ENCODE data around the gene NRP2. TPM values are rescaled to one million over a fixed set of nuclear protein-coding genes. Genes with fewer than 3 reads are reported as not detected.

NRP2 gene
- total RNA-seq, 1 experiment from 2014 or later: 1.2 TPM

DNA sequence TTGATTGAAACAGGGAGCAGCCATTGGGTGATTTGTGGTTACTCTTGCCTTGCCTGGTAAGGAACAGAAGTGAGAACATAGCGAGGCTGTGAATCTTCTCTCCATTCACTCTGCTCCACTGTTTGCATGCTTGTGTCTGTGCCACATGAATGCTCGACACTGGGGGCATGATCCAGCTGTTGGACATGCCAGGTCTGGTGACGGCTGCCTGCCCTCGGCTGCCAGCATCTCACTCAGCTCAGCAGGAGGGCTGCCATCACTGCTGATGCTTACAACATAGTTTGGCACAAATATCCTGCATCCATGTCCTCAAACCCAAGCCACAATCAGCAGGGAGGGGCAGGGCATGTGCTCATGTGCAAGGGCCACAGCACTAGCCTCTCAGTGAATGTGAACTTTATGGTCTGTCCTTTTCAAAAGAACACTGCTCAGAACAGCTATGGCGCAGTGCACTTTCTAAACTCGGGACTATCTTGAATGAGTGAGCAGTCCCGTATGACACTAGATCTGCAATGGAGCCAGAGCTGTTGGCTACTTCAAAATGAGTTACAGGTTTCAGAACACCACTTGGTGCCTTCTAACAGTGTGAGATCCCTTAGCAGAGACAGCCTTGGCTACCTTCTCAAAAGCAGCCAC is 126.3 kb downstream of the NRP2 start:
- DNase-seq (ENCODE audit: low read depth, low spot score) (no peak), ATAC-seq (no peak)
- no TSS peak for BruUV-seq (replicated peaks)
- Histone ChIP-seq H3K79me2 (ENCODE audit: insufficient read depth, low read length) (no peaks in the 10 kb centered on the region), H3K9me2 (ENCODE audit: insufficient read depth) (no peaks in the 10 kb centered on the region), H3K4me3 (replicated peaks in 1 of 2; ENCODE audit: low read depth in 1 of 2, low read length in 2 of 2) (no peak overlapping the region), H3K27ac (ENCODE audit: low read depth, low read length) (no peak overlapping the region), H3K4me2 (ENCODE audit: low read length) (no peak overlapping the region), H3K36me3 (ENCODE audit: control insufficient read depth in 1 of 2, insufficient read depth in 2 of 2, low read length in 2 of 2) (no peaks in the 10 kb centered on the region), H4K20me1 (ENCODE audit: insufficient read depth) (no peaks in the 10 kb centered on the region), H3K9ac (ENCODE audit: low read length) (no peak overlapping the region), H3K9me3 (ENCODE audit: control insufficient read depth in 1 of 2, insufficient read depth in 1 of 2, low read depth in 1 of 2, low read length in 2 of 2) (no peaks in the 10 kb centered on the region), H3K4me1 (ENCODE audit: control insufficient read depth in 1 of 2, insufficient read depth in 2 of 2, low read length in 2 of 2) (no peaks in the 10 kb centered on the region), H3K27me3 (ENCODE audit: insufficient read depth, low read length) (0 out of 2 replicates have a peak, but pooled peaks cover 5% of the 10 kb centered on the region), H2AFZ (ENCODE audit: low read depth, low read length, poor library complexity, severe bottlenecking) (no peak overlapping the region)
- POLR2A ChIA-PET: no interaction called here
- intact Hi-C loops (cut with micrococcal nuclease): no loop called here
- no peak for TF ChIP-seq CEBPB (IDR thresholded peaks at IDR 0.05; ENCODE audit: low read depth)
- TF ChIP-seq, protein P1, sequence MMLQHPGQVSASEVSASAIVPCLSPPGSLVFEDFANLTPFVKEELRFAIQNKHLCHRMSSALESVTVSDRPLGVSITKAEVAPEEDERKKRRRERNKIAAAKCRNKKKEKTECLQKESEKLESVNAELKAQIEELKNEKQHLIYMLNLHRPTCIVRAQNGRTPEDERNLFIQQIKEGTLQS (IDR thresholded peaks at IDR 0.05): no peak
- TF ChIP-seq, protein P2, sequence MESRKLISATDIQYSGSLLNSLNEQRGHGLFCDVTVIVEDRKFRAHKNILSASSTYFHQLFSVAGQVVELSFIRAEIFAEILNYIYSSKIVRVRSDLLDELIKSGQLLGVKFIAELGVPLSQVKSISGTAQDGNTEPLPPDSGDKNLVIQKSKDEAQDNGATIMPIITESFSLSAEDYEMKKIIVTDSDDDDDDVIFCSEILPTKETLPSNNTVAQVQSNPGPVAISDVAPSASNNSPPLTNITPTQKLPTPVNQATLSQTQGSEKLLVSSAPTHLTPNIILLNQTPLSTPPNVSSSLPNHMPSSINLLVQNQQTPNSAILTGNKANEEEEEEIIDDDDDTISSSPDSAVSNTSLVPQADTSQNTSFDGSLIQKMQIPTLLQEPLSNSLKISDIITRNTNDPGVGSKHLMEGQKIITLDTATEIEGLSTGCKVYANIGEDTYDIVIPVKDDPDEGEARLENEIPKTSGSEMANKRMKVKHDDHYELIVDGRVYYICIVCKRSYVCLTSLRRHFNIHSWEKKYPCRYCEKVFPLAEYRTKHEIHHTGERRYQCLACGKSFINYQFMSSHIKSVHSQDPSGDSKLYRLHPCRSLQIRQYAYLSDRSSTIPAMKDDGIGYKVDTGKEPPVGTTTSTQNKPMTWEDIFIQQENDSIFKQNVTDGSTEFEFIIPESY (IDR thresholded peaks at IDR 0.05; ENCODE audit: extremely low read depth, insufficient replicate concordance, low read length): no peak
- no peak for TF ChIP-seq POLR2AphosphoS5 (IDR thresholded peaks at IDR 0.05; ENCODE audit: low read depth, low read length)
- no peak for TF ChIP-seq EZH2 (IDR thresholded peaks at IDR 0.05)
- TF ChIP-seq CBX3 (IDR thresholded peaks at IDR 0.05; ENCODE audit: low read depth): no peak
- TF ChIP-seq EZH2phosphoT487 (IDR thresholded peaks at IDR 0.05; ENCODE audit: borderline replicate concordance): no peak
- TF ChIP-seq, protein P3, sequence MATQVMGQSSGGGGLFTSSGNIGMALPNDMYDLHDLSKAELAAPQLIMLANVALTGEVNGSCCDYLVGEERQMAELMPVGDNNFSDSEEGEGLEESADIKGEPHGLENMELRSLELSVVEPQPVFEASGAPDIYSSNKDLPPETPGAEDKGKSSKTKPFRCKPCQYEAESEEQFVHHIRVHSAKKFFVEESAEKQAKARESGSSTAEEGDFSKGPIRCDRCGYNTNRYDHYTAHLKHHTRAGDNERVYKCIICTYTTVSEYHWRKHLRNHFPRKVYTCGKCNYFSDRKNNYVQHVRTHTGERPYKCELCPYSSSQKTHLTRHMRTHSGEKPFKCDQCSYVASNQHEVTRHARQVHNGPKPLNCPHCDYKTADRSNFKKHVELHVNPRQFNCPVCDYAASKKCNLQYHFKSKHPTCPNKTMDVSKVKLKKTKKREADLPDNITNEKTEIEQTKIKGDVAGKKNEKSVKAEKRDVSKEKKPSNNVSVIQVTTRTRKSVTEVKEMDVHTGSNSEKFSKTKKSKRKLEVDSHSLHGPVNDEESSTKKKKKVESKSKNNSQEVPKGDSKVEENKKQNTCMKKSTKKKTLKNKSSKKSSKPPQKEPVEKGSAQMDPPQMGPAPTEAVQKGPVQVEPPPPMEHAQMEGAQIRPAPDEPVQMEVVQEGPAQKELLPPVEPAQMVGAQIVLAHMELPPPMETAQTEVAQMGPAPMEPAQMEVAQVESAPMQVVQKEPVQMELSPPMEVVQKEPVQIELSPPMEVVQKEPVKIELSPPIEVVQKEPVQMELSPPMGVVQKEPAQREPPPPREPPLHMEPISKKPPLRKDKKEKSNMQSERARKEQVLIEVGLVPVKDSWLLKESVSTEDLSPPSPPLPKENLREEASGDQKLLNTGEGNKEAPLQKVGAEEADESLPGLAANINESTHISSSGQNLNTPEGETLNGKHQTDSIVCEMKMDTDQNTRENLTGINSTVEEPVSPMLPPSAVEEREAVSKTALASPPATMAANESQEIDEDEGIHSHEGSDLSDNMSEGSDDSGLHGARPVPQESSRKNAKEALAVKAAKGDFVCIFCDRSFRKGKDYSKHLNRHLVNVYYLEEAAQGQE (IDR thresholded peaks at IDR 0.05; ENCODE audit: low read depth): no peak
- TF ChIP-seq POLR2A (IDR thresholded peaks at IDR 0.05; ENCODE audit: borderline replicate concordance, extremely low read depth, insufficient read depth, insufficient read length): no peak
- TF ChIP-seq ELF1 (IDR thresholded peaks at IDR 0.05; ENCODE audit: borderline replicate concordance, low read depth): no peak
- no peak for TF ChIP-seq JUND (IDR thresholded peaks at IDR 0.05)
- RAD21 ChIA-PET (ENCODE audit: low non-redundant PET in 1 of 2, low total read pairs in 2 of 2, uncharacterized antibody in 2 of 2, unreplicated experiment in 2 of 2): no interaction called here
- CTCF ChIA-PET: no interaction called here

Data from HCT116 (cell line).